ENCODE data around the gene RGS19.

- no peak for TF ChIP-seq CTCF (IDR thresholded peaks at IDR 0.05)
- no peak for TF ChIP-seq JUND (IDR thresholded peaks at IDR 0.05)
- TF ChIP-seq REST (IDR thresholded peaks at IDR 0.05; ENCODE audit: low read depth, low read length): no peak
- TF ChIP-seq NRF1 (IDR thresholded peaks at IDR 0.05; ENCODE audit: low read depth, low read length): no peak
These were observed 44.0 kb downstream of the RGS19 start for GRCh38 chr20:64035066-64035932.

Data from SK-N-SH (cell line).